T47D (cell line): ENCODE results near the gene NEMF.
"Not testable (repeated sequence)": the region's sequence is repeated elsewhere in the genome, so short reads cannot be mapped to it uniquely, and the experiment has no call there.

Experiments
- DNase-seq, 2 experiments: peaks; one replicate each; pipeline versions ENCODE4 v3.0.0 to v3.0.0-alpha.2; 2011 to 2012; ENCODE audit warnings: low read depth in 1 of 2, low spot score in 1 of 2
- JUND ChIP-seq: IDR thresholded peaks from 2 replicates; pipeline ENCODE4 v1.6.1; 2012; ENCODE audit warnings: low read depth
- in situ Hi-C: cut with HindIII; loops from 2 replicates; pipeline ENCODE4 v1.10.0; 2016; ENCODE audit warnings: low sequenced_read_pairs, low pct_unique_long_range_greater_than_20kb

Gene NEMF

DNA sequence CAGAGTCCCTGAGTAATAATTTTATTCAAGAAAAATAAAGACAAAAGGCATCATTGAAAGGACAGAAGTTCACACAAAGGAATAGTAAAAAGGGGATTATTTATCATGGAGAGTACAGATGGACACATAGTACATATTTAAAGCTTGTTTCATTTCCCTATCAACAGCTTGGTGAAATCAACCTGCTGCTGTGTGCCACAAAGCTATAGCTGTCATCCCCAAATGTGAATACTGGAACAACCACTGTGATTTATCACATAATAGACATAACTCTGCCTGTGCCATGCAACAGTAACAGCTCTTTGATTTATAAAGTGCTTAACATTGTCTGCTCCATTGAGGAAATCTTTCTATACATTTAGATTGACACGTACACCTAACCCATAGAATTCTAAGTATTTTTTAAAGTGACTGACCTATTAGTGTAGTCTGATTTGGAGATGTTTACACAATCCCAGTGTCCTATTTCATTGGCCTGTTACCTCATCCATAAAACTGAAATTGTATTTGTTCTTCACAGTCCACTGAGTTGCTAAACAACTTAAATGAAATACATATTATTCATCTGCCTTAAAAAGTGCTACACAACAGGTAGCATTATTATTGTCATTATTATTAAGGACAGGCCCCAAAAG is 3.3 kb downstream of the NEMF start:
- TF ChIP-seq JUND = no peak
- in situ Hi-C loops = no loop called here
- DNase-seq = no peak

DNA sequence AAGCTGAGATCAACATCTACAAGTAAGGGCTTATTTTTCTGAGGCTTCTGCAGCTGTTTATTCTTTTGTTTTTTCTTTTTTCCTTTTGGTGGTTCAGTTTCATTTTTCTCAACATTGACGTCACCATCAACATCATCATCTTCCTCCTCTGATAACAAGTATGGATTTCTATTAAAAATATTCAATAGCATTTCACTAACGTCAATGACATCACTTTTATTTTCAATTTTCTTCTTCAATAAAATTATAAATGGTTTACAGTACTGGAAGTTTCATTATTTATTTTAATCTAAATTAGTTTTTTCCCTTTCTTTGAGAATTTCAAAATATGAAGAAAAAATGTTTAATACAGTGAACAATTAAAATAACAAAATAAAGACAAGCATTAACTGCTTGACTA is 23.9 kb downstream of the NEMF start:
- DNase-seq = no peak
- in situ Hi-C loops = no loop called here
- no peak for TF ChIP-seq JUND

GRCh38 chr14:49820176-49820575 is 32.4 kb downstream of the NEMF start:
- in situ Hi-C loops = no loop called here
- TF ChIP-seq JUND = no peak
- no peak for DNase-seq

GRCh38 chr14:49816844-49817243 is 35.7 kb downstream of the NEMF start:
- in situ Hi-C loops = no loop called here
- no peak for TF ChIP-seq JUND
- DNase-seq = no peak

DNA sequence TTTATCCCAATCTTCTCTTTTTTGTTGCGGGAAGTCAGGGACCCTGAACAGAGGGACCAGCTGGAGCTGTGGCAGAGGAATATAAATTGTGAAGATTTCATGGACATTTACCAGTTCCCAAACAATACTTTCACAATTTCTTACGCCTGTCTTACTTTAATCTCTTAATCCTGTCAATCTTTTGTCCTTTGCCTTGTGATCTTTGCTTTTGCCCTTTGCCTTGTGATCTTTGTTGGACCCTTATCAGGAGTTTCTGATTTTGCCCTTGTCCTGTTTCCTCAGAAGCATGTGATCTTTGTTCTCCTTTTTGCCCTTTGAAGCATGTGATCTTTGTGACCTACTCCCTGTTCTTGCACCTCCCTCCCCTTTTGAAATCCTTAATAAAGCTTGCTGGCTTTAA is 36.5 kb downstream of the NEMF start:
- in situ Hi-C loops, DNase-seq: not testable (repeated sequence)

GRCh38 chr14:49808780-49809179 is 43.8 kb downstream of the NEMF start:
- no peak for DNase-seq
- no peak for TF ChIP-seq JUND
- in situ Hi-C loops = no loop called here

GRCh38 chr14:49796025-49796424 is 56.6 kb downstream of the NEMF start:
- no peak for DNase-seq
- in situ Hi-C loops = no loop called here
- TF ChIP-seq JUND = no peak

GRCh38 chr14:49792618-49793017 is 60.0 kb downstream of the NEMF start:
- TF ChIP-seq JUND = no peak
- in situ Hi-C loops = no loop called here
- DNase-seq = no peak

- in situ Hi-C loops = no loop called here
- no peak for TF ChIP-seq JUND
- DNase-seq = no peak
Observed at GRCh38 chr14:49786315-49786714, 66.3 kb downstream of the NEMF start.

GRCh38 chr14:49783394-49784014 is 69.1 kb downstream of the NEMF start:
- no peak for TF ChIP-seq JUND
- in situ Hi-C loops = no loop called here
- DNase-seq = no peak

- DNase-seq, in situ Hi-C loops: not testable (repeated sequence)
Observed at GRCh38 chr14:49781040-49781439, 71.5 kb downstream of the NEMF start.

DNA sequence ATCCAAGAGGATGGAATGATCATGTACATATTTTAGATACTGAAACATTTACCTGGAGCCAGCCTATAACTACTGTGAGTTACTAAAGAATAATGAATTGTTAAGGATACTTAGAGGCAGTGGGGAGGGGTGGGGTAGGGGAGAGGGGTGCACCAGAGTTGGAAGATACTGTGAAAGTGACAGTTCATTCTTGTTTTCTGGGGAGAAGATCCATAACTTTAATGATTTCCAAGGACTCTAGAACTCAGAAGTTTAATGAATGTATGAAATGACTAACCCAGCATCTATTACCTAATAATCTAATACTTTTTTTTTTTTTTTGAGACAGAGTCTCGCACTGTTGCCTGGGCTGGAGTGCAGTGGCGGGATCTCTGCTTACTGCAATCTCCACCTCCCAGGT is 74.2 kb downstream of the NEMF start:
- in situ Hi-C loops = no loop called here
- TF ChIP-seq JUND = no peak
- no peak for DNase-seq

- no peak for TF ChIP-seq JUND
- in situ Hi-C loops = no loop called here
- no peak for DNase-seq
Observed at GRCh38 chr14:49774106-49774505, 78.5 kb downstream of the NEMF start.

DNA sequence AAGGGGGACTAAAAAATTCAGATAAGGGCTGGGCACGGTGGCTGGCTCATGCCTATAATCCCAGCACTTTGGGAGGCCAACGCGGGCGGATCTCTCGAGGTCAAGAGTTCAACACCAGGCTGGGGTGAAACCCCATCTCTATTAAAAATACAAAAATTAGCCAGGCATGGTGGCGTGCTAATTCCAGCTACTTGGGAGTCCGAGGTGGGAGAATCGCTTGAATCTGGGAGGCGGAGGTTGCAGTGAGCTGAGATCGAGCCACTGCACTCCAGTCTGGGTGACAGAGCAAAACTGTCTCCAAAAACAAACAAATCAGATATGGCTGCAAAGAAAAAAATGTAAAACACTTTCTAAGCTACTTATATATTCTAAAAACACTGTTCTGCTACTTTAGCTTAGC is 80.9 kb downstream of the NEMF start:
- DNase-seq, in situ Hi-C loops: not testable (repeated sequence)
